ENCODE data around the gene PTCD3.

Gene PTCD3

GRCh38 chr2:86072271-86072858, 33.7 kb upstream of the PTCD3 start:
- no peak overlapping the region for H3K4me3 ChIP-seq (ENCODE audit: low read depth, low read length)
- in situ Hi-C loops (cut with HindIII; ENCODE audit: low sequenced_read_pairs), result no loop called here
- DNase-seq (ENCODE audit: low read depth), result no peak
- no peak for TF ChIP-seq CTCF (IDR thresholded peaks at IDR 0.05; ENCODE audit: low read depth, low read length, missing control alignments)

GRCh38 chr2:86073225-86073624, 32.8 kb upstream of the PTCD3 start:
- in situ Hi-C loops (cut with HindIII; ENCODE audit: low sequenced_read_pairs), result no loop called here
- no peak overlapping the region for H3K4me3 ChIP-seq (ENCODE audit: low read depth, low read length)
- DNase-seq (ENCODE audit: low read depth), result no peak
- TF ChIP-seq CTCF (IDR thresholded peaks at IDR 0.05; ENCODE audit: low read depth, low read length, missing control alignments), result no peak

DNA sequence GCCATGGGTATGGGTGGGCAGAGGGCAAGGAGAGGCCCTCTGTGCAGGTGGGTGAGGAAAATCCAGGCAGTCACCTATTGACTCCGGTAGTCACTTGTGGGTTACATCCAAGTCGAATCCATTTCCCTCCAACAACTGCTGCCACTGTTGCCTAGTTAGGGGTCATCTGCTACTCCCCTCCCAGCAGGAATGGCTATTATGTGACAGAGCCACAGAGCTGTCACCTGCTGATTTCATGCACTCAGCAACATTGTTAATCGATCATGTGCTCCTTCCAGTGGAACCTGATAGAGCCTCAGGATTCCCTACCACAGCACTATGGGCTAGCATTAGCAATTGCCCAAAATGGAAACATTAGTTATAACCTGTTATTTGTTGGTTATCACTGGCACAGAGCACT, 31.8 kb upstream of the PTCD3 start:
- H3K4me3 ChIP-seq (ENCODE audit: low read depth, low read length), result no peak overlapping the region
- in situ Hi-C loops (cut with HindIII; ENCODE audit: low sequenced_read_pairs), result no loop called here
- DNase-seq (ENCODE audit: low read depth), result no peak
- TF ChIP-seq CTCF (IDR thresholded peaks at IDR 0.05; ENCODE audit: low read depth, low read length, missing control alignments), result no peak

DNA sequence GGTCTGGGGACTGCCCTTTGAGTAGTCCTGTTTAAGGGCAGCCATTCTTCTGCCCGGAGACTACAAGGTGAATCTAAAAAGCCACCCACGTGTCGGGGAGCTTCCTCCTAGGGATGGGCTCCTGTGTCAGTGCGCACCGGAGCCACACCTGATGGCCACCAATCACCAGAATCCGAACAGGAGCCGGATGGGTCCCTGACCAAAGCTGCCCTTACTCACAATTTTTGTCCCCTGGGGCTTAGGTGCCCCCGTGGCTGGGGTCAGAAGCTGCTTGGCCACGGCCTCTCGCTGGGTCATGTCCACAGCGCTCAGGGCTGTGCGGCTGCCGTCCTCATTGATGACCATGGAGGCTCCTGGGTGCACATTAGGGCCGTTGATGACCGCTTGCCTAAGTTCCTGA, 31.2 kb upstream of the PTCD3 start:
- H3K4me3 ChIP-seq (ENCODE audit: low read depth, low read length), result no peak overlapping the region
- TF ChIP-seq CTCF (IDR thresholded peaks at IDR 0.05; ENCODE audit: low read depth, low read length, missing control alignments), result no peak
- in situ Hi-C loops (cut with HindIII; ENCODE audit: low sequenced_read_pairs), result loop anchor here (25.0 kb wide), 1 partner anchor 363 kb away; no protein-coding TSS in a partner anchor
- DNase-seq (ENCODE audit: low read depth), result no peak

DNA sequence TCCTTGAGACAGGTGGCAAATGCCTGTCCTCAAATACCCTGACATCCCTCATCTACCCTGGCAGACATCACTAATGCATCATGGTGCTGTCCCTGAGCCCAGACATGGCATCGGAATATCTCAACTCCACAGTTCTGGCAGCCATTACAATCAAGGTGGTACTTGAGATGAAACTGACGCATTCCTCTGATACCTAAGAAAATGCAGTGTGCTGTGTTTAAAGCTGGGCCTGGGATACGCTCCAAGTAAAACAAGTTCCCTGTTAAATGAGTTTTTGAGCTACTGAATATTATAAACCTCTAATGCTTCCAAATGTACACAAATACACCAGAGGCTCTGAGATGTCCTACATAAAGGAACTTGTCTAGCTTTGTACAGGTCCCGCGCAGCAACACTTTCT, 30.1 kb upstream of the PTCD3 start:
- in situ Hi-C loops (cut with HindIII; ENCODE audit: low sequenced_read_pairs), result loop anchor here (25.0 kb wide), 1 partner anchor 364 kb away; no protein-coding TSS in a partner anchor
- DNase-seq (ENCODE audit: low read depth), result no peak
- no peak for TF ChIP-seq CTCF (IDR thresholded peaks at IDR 0.05; ENCODE audit: low read depth, low read length, missing control alignments)

GRCh38 chr2:86078774-86079545, 27.1 kb upstream of the PTCD3 start:
- in situ Hi-C loops (cut with HindIII; ENCODE audit: low sequenced_read_pairs), result loop anchor here (25.0 kb wide), 1 partner anchor 367 kb away; no protein-coding TSS in a partner anchor
- peak; percentile 47 for DNase-seq (ENCODE audit: low read depth)
- peak; percentile 81 for TF ChIP-seq CTCF (IDR thresholded peaks at IDR 0.05; ENCODE audit: low read depth, low read length, missing control alignments)
- no peak overlapping the region for H3K4me3 ChIP-seq (ENCODE audit: low read depth, low read length)

More for the DNA sequence above, 30.1 kb upstream of the PTCD3 start:
- H3K4me3 ChIP-seq (ENCODE audit: low read depth, low read length), result no peak overlapping the region

Measured in astrocyte of the cerebellum (primary cell).